ENCODE results near the gene CCDC178.
A peak's percentile ranks its signal among the peaks of the same experiment; 100 is the strongest.
"Not testable (repeated sequence)": the region's sequence is repeated elsewhere in the genome, so short reads cannot be mapped to it uniquely, and the experiment has no call there.

Gene CCDC178

GRCh38 chr18:33355263-33355662 is 85.3 kb downstream of the CCDC178 start:
- DNase-seq (ENCODE audit: low spot score) = no peak

GRCh38 chr18:33350256-33350655 is 90.3 kb downstream of the CCDC178 start:
- no peak for DNase-seq (ENCODE audit: low spot score)

- DNase-seq (ENCODE audit: low spot score) = not testable (repeated sequence)
Measured at GRCh38 chr18:33339733-33340132, 100.8 kb downstream of the CCDC178 start.

- no peak for DNase-seq (ENCODE audit: low spot score)
Measured at GRCh38 chr18:33334781-33335180, 105.7 kb downstream of the CCDC178 start.

- DNase-seq (ENCODE audit: low spot score) = no peak
Measured at GRCh38 chr18:33330711-33331110, 109.8 kb downstream of the CCDC178 start.

GRCh38 chr18:33326975-33327374 is 113.5 kb downstream of the CCDC178 start:
- no peak for DNase-seq (ENCODE audit: low spot score)

- DNase-seq (ENCODE audit: low spot score) = no peak
Measured at GRCh38 chr18:33317640-33318039, 122.9 kb downstream of the CCDC178 start.

- DNase-seq (ENCODE audit: low spot score) = no peak
Measured at GRCh38 chr18:33316146-33316587, 124.4 kb downstream of the CCDC178 start.

GRCh38 chr18:33307520-33307919 is 133.0 kb downstream of the CCDC178 start:
- DNase-seq (ENCODE audit: low spot score) = no peak

GRCh38 chr18:33304277-33304676 is 136.2 kb downstream of the CCDC178 start:
- no peak for DNase-seq (ENCODE audit: low spot score)

GRCh38 chr18:33291539-33291938 is 149.0 kb downstream of the CCDC178 start:
- no peak for DNase-seq (ENCODE audit: low spot score)

- DNase-seq (ENCODE audit: low spot score) = no peak
Measured at GRCh38 chr18:33288082-33288716, 152.3 kb downstream of the CCDC178 start.

GRCh38 chr18:33282709-33283333 is 157.7 kb downstream of the CCDC178 start:
- no peak for DNase-seq (ENCODE audit: low spot score)

GRCh38 chr18:33282142-33282541 is 158.4 kb downstream of the CCDC178 start:
- DNase-seq (ENCODE audit: low spot score) = no peak

GRCh38 chr18:33277431-33277830 is 163.1 kb downstream of the CCDC178 start:
- DNase-seq (ENCODE audit: low spot score) = no peak

GRCh38 chr18:33275843-33276242 is 164.7 kb downstream of the CCDC178 start:
- no peak for DNase-seq (ENCODE audit: low spot score)

- DNase-seq (ENCODE audit: low spot score) = no peak
Measured at GRCh38 chr18:33270297-33270696, 170.2 kb downstream of the CCDC178 start.

GRCh38 chr18:33269223-33269622 is 171.3 kb downstream of the CCDC178 start:
- DNase-seq (ENCODE audit: low spot score) = no peak

- DNase-seq (ENCODE audit: low spot score) = no peak
Measured at GRCh38 chr18:33264566-33264965, 176.0 kb downstream of the CCDC178 start.

- DNase-seq (ENCODE audit: low spot score) = no peak
Measured at GRCh38 chr18:33239298-33239697, 201.2 kb downstream of the CCDC178 start.

GRCh38 chr18:33232318-33232626 is 208.2 kb downstream of the CCDC178 start:
- DNase-seq (ENCODE audit: low spot score) = no peak

- peak; percentile 37 for DNase-seq (ENCODE audit: low spot score)
Measured at GRCh38 chr18:33231474-33232317, 208.8 kb downstream of the CCDC178 start.

GRCh38 chr18:33212363-33212762 is 228.2 kb downstream of the CCDC178 start:
- no peak for DNase-seq (ENCODE audit: low spot score)
